WTC11 (cell line): ENCODE measurements around the gene F2.

Experiments used
- ATF3 ChIP-seq: sonication (generic); formaldehyde crosslinking; conservative IDR thresholded peaks from 2 replicates; pipeline ENCODE4 v1.8.1; 2022; ENCODE audit warnings: mild to moderate bottlenecking, missing genetic modification reagents
- ELF4 ChIP-seq: sonication (generic); formaldehyde crosslinking; IDR thresholded peaks from 2 replicates; pipeline ENCODE4 v1.8.1; 2022; ENCODE audit warnings: low read depth, mild to moderate bottlenecking, moderate library complexity, missing genetic modification reagents
- FOXJ3 ChIP-seq: sonication (generic); formaldehyde crosslinking; IDR thresholded peaks from 2 replicates; pipeline ENCODE4 v1.9.0; 2021; ENCODE audit warnings: missing genetic modification reagents, mild to moderate bottlenecking, borderline replicate concordance
- TP53 ChIP-seq: sonication (generic); formaldehyde crosslinking; IDR thresholded peaks from 2 replicates; pipeline ENCODE4 v1.8.1; 2023; ENCODE audit warnings: mild to moderate bottlenecking, missing genetic modification reagents
- TF ChIP-seq, protein P1 (sequence below): fragments of 200-600 bp; IDR thresholded peaks from 2 replicates; pipeline ENCODE4 v1.8.0; 2022; ENCODE audit warnings: antibody characterized with exemption
- TF ChIP-seq, protein P2 (sequence below): sonication (generic); formaldehyde crosslinking; IDR thresholded peaks from 2 replicates; pipeline ENCODE4 v1.8.0; 2022; ENCODE audit warnings: mild to moderate bottlenecking, missing genetic modification reagents

- TF ChIP-seq, protein P1, sequence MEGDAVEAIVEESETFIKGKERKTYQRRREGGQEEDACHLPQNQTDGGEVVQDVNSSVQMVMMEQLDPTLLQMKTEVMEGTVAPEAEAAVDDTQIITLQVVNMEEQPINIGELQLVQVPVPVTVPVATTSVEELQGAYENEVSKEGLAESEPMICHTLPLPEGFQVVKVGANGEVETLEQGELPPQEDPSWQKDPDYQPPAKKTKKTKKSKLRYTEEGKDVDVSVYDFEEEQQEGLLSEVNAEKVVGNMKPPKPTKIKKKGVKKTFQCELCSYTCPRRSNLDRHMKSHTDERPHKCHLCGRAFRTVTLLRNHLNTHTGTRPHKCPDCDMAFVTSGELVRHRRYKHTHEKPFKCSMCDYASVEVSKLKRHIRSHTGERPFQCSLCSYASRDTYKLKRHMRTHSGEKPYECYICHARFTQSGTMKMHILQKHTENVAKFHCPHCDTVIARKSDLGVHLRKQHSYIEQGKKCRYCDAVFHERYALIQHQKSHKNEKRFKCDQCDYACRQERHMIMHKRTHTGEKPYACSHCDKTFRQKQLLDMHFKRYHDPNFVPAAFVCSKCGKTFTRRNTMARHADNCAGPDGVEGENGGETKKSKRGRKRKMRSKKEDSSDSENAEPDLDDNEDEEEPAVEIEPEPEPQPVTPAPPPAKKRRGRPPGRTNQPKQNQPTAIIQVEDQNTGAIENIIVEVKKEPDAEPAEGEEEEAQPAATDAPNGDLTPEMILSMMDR = no peak
- TF ChIP-seq, protein P2, sequence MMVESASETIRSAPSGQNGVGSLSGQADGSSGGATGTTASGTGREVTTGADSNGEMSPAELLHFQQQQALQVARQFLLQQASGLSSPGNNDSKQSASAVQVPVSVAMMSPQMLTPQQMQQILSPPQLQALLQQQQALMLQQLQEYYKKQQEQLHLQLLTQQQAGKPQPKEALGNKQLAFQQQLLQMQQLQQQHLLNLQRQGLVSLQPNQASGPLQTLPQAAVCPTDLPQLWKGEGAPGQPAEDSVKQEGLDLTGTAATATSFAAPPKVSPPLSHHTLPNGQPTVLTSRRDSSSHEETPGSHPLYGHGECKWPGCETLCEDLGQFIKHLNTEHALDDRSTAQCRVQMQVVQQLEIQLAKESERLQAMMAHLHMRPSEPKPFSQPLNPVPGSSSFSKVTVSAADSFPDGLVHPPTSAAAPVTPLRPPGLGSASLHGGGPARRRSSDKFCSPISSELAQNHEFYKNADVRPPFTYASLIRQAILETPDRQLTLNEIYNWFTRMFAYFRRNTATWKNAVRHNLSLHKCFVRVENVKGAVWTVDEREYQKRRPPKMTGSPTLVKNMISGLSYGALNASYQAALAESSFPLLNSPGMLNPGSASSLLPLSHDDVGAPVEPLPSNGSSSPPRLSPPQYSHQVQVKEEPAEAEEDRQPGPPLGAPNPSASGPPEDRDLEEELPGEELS = no peak
- TF ChIP-seq ELF4 (no peak), FOXJ3 (CRISPR knock-in tag) (no peak), ATF3 (CRISPR knock-in tag) (no peak), TP53 (CRISPR knock-in tag) (no peak)
These were observed 25.4 kb upstream of the F2 start for GRCh38 chr11:46693597-46694012.
